Right ventricle myocardium superior (tissue), 1 donor: ENCODE measurements around the gene FAM171A1. TPM values are rescaled to one million over a fixed set of nuclear protein-coding genes. Genes with fewer than 3 reads are reported as not detected.

Source experiments
- ATAC-seq: fragments of 200-7000 bp; cut with Tn5 transposase; one replicate; pipeline ENCODE4 v1.9.1; 2020; ENCODE audit warnings: mild to moderate bottlenecking; ENCODE audit not compliant: poor library complexity
- DNase-seq: peaks from one replicate; pipeline ENCODE4 v3.0.0-alpha.2; 2020
- intact Hi-C: fragments of 100-400 bp; cut with DNase I; formaldehyde crosslinking; loops from one replicate; pipeline ENCODE4 v1.11.2; 2022
- total RNA-seq: library from RNA; stranded (reverse); fragmentation: NEBNext Ultra II Directional; extraction: Animal tissue kit (Norgen Biotek cat#: 25700); gene quantifications from one replicate; pipeline ENCODE4 v1.2.1, GENCODE V29; 2021
- donor health status: DM: no; HTN: yes; CAD: no; lungs with severe emphysema.

FAM171A1 gene
- total RNA-seq, 1 donor from 2014 or later = 10.3 TPM

GRCh38 chr10:15379078-15379477 is 8.0 kb upstream of the FAM171A1 start:
- intact Hi-C loops = no loop called here
- no peak for DNase-seq
- no peak for ATAC-seq

- DNase-seq (no peak), ATAC-seq (no peak)
- intact Hi-C loops = no loop called here
Observed at GRCh38 chr10:15378569-15378968, 7.5 kb upstream of the FAM171A1 start.

GRCh38 chr10:15374566-15374965 is 3.5 kb upstream of the FAM171A1 start:
- intact Hi-C loops = loop anchor here (5.0 kb wide), 1 partner anchor 162 kb away; no protein-coding TSS in a partner anchor
- ATAC-seq = no peak
- DNase-seq = no peak

GRCh38 chr10:15374156-15374555 is 3.1 kb upstream of the FAM171A1 start:
- intact Hi-C loops = loop anchor here (5.0 kb wide), 1 partner anchor 162 kb away; no protein-coding TSS in a partner anchor
- DNase-seq = no peak
- no peak for ATAC-seq

GRCh38 chr10:15373199-15373598 is 2.1 kb upstream of the FAM171A1 start:
- DNase-seq = no peak
- ATAC-seq = no peak
- intact Hi-C loops = loop anchor here (5.0 kb wide), 1 partner anchor 161 kb away; no protein-coding TSS in a partner anchor

GRCh38 chr10:15370212-15370855 is 755 bp downstream of the FAM171A1 start:
- intact Hi-C loops = loop anchor here (5.0 kb wide), 1 partner anchor 158 kb away; no protein-coding TSS in a partner anchor
- ATAC-seq = peak; percentile 57
- DNase-seq = peak; percentile 44

- DNase-seq = no peak
- peak; percentile 13 for ATAC-seq
- intact Hi-C loops = loop anchor here (5.0 kb wide), 1 partner anchor 157 kb away; no protein-coding TSS in a partner anchor
Observed at GRCh38 chr10:15369256-15370211, 1.6 kb downstream of the FAM171A1 start.

GRCh38 chr10:15368101-15368855 is 2.8 kb downstream of the FAM171A1 start:
- intact Hi-C loops = no loop called here
- DNase-seq (no peak), ATAC-seq (no peak)

- ATAC-seq (no peak), DNase-seq (no peak)
- intact Hi-C loops = no loop called here
Observed at GRCh38 chr10:15367296-15368085, 3.6 kb downstream of the FAM171A1 start.

- intact Hi-C loops = no loop called here
- ATAC-seq = no peak
Observed at GRCh38 chr10:15365692-15366091, 5.4 kb downstream of the FAM171A1 start.

GRCh38 chr10:15364001-15364400 is 7.1 kb downstream of the FAM171A1 start:
- ATAC-seq (no peak), DNase-seq (no peak)
- intact Hi-C loops = no loop called here

More at GRCh38 chr10:15365692-15366091, 5.4 kb downstream of the FAM171A1 start:
- no peak for DNase-seq

GRCh38 chr10:15363031-15363430 is 8.1 kb downstream of the FAM171A1 start:
- ATAC-seq (no peak), DNase-seq (no peak)
- intact Hi-C loops = no loop called here

- ATAC-seq (no peak), DNase-seq (no peak)
- intact Hi-C loops = no loop called here
Observed at GRCh38 chr10:15361131-15361530, 10.0 kb downstream of the FAM171A1 start.

GRCh38 chr10:15360566-15360965 is 10.5 kb downstream of the FAM171A1 start:
- ATAC-seq (no peak), DNase-seq (no peak)
- intact Hi-C loops = no loop called here

- no peak for ATAC-seq
- intact Hi-C loops = no loop called here
- no peak for DNase-seq
Observed at GRCh38 chr10:15353471-15354017, 17.5 kb downstream of the FAM171A1 start.

GRCh38 chr10:15352836-15353235 is 18.3 kb downstream of the FAM171A1 start:
- ATAC-seq (no peak), DNase-seq (no peak)
- intact Hi-C loops = no loop called here

- no peak for DNase-seq
- intact Hi-C loops = no loop called here
- ATAC-seq = no peak
Observed at GRCh38 chr10:15352201-15352600, 18.9 kb downstream of the FAM171A1 start.
